ENCODE results near the gene TNIK.

DNA sequence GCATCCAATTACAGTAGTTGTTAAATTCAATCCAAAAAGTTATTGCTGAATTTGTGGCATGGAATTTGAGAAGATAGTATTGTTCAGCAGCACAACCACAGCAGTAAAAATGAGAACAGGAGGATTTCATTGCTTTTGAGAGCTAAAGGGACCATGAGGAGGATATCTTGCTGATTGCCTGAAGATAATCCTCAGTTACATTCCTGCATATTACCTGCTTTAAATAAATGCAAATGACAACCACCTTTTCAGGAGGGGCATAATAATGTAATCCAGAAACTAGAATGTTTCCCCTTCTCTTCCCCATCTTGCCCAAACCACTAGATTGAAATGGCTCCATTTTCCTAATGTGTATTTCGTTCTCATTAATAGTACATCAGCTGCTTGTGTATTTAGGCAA lies 398.5 kb downstream of the TNIK start:
- TF ChIP-seq, protein P1, sequence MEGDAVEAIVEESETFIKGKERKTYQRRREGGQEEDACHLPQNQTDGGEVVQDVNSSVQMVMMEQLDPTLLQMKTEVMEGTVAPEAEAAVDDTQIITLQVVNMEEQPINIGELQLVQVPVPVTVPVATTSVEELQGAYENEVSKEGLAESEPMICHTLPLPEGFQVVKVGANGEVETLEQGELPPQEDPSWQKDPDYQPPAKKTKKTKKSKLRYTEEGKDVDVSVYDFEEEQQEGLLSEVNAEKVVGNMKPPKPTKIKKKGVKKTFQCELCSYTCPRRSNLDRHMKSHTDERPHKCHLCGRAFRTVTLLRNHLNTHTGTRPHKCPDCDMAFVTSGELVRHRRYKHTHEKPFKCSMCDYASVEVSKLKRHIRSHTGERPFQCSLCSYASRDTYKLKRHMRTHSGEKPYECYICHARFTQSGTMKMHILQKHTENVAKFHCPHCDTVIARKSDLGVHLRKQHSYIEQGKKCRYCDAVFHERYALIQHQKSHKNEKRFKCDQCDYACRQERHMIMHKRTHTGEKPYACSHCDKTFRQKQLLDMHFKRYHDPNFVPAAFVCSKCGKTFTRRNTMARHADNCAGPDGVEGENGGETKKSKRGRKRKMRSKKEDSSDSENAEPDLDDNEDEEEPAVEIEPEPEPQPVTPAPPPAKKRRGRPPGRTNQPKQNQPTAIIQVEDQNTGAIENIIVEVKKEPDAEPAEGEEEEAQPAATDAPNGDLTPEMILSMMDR (IDR thresholded peaks at IDR 0.05): no peak
- no peak for TF ChIP-seq POLR2A (IDR thresholded peaks at IDR 0.05)

Data from uterus (tissue), 2 donors.